HG03139 (cell line): ENCODE measurements around the gene BCL2.

Experiments used
- ATAC-seq: cut with Tn5 transposase; IDR thresholded peaks from one replicate; pipeline ENCODE4 v1.9.1; 2021; ENCODE audit not compliant: unreplicated experiment

The BCL2 gene

DNA sequence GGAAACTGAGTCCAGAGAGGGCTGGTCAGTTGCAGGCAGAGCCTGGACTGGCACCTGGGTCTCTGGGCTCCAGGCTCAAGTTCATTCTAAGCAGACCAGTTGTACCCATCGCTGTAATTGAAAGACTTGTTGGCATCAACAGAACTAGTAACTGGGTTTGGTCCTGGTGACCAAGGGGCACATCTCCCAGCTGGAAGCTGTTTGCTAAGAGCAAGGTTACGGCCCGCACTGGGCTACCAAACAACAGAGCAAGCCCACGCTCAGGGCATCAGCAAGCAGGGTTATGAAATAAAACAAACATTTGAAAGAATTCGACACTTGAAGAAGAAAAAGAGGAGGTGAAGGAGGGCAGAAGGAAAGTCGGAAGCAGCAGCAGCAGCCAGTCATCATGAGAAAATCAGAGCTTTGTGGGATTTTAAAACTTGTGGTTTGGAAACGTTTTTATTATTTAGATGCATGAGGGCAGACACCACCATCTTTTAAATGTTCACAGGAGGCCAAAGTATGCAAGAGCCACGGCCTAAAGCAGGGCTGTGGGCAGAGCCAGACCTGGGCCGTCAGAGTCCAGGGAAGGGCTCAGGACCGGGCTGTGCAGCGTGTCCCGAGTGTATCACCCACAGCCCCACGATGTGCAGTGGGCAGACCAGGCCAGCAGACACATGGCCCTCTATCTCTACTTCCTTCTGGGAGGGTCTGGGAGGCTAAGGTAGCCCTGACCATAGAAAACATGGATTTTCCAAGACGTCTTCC is 220.3 kb downstream of the BCL2 start:
- ATAC-seq, result peak; percentile 10

GRCh38 chr18:63098018-63098981 is 221.3 kb downstream of the BCL2 start:
- peak; percentile 48 for ATAC-seq

DNA sequence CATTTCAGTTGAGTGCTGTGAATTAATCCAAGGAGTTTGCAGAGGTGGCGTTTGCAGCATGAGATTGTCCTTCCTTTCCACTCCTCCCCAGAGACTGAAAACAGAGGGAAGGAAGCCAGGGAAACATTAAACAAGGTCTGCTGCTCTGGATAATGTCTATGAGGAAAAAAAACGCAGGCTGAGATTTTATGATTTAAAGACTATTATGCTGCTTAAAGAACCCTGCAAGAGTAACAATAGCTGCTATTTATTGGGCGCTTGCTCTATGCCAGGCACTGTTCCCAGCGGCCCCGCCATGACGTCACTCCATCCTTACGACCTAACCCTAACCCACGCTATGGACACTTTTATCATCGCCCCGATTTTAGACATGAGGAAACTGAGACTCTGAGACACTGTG is 222.4 kb downstream of the BCL2 start:
- ATAC-seq, result no peak

DNA sequence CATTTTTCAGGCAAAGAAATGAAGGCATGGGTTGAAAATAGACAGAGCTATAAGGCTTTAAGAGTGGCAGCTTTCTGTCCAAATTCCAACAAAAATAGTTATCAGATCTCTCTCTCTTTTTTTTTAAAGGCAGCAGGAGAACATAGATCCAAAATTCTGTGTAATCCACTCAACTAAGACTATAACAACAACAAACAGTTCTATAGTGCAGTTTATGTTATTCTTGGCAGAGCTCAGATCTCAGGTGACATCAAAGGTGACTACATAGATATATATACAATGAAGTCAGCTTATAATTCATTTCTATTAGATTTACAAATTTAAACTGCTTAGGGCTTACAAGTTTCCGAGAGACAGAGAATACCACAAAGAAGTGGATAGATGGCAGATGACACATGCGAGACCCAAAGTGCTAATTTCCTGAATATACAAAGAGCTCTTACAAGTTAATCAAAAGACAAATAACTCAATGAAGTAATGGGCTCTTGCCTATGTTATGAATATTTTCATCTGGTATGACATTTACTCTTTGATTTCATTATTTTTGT is 223.2 kb downstream of the BCL2 start:
- ATAC-seq, result no peak

GRCh38 chr18:63095768-63096167 is 223.8 kb downstream of the BCL2 start:
- no peak for ATAC-seq

DNA sequence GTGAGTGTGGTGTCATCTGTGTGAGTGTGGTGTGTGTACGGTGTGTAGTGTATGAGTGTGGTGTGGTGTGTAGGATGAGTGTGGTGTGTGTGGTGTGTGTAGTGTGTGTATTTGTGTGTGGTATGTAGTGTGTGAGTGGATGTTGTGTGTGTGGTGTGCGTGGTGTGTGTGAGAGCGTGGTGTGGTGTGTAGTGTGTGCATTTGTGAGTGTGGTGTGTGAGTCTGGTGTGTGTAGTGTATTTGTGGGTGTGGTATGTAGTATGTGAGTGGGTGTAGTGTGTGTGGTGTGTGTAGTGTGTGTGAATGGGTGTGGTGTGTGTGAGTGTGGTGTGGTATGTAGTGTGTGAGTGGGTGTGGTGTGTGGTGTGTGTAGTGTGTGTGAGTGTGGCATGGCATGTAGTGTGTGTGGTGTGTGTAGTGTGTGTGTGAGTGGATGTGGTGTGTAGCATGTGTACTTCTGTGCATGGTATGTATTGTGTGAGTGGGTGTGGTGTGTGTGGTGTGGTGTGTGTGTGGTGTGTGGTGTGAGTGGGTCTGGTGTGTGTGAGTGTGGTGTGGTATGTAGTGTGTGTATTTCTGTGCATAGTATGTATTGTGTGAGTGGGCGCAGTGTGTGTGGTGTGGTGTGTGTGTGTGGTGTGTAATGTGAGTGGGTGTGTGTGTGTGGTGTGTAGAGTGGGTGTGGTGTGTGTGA is 227.8 kb downstream of the BCL2 start:
- no peak for ATAC-seq

- no peak for ATAC-seq
Observed at GRCh38 chr18:63090334-63090733, 229.2 kb downstream of the BCL2 start.

- ATAC-seq, result no peak
Observed at GRCh38 chr18:63089041-63089440, 230.5 kb downstream of the BCL2 start.

GRCh38 chr18:63088262-63088661 is 231.3 kb downstream of the BCL2 start:
- ATAC-seq, result no peak

DNA sequence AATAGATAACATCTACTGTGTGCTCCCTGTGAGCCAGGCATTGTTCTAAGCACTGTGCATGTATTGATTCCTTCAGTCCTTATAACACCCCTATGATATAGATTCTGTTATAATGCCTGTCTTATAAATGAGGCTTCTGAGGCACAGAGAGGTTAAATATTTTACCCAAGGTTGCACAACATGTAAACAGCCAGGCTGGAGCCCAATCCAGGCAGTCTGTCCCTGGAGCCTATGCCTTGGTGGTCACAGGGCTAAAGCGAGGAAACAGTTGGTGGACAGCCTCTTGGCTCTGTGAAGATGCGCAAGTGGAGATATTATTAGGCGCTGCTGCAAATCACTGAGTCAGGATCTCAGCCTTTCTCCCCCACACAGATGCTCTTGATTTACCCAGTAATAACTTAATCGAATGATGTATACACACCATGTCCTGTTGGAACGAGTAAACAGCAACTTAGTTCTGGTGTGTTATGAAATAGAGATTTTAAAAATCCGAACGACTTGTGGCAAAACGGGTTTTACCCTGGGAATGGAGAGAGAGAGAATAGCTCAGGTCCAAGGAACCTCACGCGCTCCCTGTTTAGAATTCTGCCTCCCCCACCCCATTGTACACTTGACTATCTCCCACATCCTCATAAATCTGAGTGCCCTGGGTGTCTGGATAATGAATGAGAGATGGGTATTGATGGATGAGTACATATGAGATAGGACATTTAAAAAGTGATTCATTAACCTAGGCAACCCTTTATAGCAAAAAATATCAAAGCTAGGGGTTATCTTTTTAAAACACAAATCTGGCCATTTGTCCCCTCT is 231.9 kb downstream of the BCL2 start:
- no peak for ATAC-seq

GRCh38 chr18:63085611-63086010 is 234.0 kb downstream of the BCL2 start:
- no peak for ATAC-seq

DNA sequence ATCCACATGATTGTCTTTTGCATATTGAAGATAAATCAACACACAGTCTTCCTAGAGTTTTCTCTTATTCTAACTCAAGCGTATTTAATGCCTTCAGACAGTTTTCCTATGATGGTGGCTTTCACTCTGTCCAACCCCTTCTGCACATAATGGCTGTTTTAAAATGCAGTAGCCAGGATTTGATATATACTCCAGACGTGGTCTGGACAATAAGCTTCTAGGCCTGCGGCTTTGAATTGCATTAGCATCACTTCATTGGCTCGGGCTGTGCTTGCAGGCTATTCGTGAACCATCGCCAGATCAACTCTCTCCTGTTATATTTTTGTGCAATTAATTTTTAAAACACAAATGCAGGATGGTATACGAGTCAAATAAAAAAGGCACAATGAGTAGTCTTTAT is 235.3 kb downstream of the BCL2 start:
- ATAC-seq, result no peak

GRCh38 chr18:63083555-63083954 is 236.0 kb downstream of the BCL2 start:
- no peak for ATAC-seq

DNA sequence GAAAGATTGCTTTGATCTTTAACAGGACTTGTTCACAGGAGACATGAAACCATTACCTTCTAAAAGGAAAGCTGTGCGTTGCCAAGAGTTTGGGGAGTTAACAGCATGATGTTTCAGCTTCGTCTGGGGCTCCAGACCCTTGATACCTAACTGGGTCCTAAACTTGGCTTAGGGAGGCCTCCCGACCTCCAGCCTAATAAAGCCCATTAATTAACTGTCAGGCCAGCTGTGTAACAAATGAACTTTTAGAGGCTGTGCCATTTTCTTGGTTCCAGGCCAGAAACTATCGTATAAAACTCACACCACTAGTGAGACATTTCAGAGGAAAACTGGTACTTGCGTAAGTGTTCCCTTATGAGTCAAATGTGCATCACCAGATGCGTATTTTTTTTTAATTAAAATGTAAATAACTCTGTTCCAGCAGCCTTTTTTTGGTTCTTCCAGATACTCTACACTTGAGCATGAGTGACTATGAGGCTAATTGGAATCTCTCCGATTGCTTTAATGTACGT is 236.5 kb downstream of the BCL2 start:
- ATAC-seq, result no peak

DNA sequence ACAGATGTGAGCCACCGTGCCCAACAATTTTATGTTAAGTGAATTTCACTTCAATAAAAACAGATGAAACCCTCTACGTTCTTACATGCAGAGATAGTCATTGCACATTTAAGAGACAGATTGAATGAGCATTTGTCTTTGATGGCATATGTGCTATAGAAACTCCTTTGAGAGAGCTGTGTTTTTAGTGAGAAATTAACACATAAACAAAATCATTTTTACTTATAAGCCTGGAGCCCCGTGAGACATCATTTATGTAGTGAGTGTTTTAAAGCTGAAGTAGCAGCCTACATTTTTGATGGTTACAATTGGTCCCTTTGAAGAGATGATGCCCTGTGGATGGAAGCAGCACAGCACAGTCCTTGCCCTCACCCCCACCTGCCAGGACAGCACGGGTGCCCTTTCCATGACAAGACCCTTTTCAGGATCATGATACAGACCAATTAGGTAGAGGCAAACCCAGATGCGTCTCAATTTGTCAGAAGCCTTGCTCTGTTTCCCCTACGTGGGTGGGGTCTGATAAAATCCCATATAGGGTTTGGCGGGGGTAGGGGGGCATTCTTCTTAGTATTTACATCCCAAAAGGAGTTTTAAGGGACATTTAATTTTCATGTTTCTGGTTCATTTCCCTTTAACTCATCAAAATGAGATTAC is 237.1 kb downstream of the BCL2 start:
- ATAC-seq, result no peak

GRCh38 chr18:63079114-63079513 is 240.5 kb downstream of the BCL2 start:
- peak; percentile 42 for ATAC-seq

GRCh38 chr18:63078471-63078870 is 241.1 kb downstream of the BCL2 start:
- ATAC-seq, result peak; percentile 76

- no peak for ATAC-seq
Observed at GRCh38 chr18:63074981-63075404, 244.6 kb downstream of the BCL2 start.

DNA sequence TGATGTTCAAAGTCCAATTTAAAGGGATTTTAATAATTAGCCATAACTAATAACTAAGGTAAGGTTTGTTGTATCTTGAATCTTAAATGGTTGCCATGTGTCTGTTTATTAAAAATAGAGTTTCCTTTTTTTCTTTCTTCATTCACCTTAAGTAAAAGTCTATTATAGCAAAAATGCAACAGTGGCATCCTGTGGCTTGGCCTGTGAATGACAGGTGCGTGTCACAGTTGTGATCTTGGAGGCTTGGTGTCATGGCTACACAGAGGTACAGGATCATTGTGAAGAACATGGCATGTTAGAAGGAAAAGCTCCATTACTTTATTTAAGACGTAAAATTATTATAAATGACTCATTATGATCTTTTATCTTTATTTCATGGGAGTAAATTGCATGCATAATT is 246.1 kb downstream of the BCL2 start:
- ATAC-seq, result peak; percentile 44
